ENCODE data around the gene BEND7. TPM values are rescaled to one million over a fixed set of nuclear protein-coding genes. Genes with fewer than 3 reads are reported as not detected.
"Not testable (repeated sequence)": the region's sequence is repeated elsewhere in the genome, so short reads cannot be mapped to it uniquely, and the experiment has no call there.

The BEND7 gene, protein sequence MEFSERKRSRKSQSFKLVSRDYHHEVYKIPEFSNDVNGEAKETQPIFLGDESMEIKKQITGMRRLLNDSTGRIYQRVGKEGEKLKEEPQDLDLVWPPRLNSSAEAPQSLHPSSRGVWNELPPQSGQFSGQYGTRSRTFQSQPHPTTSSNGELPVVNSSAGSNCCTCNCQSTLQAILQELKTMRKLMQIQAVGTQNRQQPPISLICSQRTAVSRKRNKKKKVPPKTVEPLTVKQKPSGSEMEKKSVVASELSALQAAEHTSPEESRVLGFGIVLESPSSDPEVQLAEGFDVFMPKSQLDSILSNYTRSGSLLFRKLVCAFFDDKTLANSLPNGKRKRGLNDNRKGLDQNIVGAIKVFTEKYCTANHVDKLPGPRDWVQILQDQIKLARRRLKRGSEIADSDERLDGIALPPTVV
- polyA plus RNA-seq = not detected

DNA sequence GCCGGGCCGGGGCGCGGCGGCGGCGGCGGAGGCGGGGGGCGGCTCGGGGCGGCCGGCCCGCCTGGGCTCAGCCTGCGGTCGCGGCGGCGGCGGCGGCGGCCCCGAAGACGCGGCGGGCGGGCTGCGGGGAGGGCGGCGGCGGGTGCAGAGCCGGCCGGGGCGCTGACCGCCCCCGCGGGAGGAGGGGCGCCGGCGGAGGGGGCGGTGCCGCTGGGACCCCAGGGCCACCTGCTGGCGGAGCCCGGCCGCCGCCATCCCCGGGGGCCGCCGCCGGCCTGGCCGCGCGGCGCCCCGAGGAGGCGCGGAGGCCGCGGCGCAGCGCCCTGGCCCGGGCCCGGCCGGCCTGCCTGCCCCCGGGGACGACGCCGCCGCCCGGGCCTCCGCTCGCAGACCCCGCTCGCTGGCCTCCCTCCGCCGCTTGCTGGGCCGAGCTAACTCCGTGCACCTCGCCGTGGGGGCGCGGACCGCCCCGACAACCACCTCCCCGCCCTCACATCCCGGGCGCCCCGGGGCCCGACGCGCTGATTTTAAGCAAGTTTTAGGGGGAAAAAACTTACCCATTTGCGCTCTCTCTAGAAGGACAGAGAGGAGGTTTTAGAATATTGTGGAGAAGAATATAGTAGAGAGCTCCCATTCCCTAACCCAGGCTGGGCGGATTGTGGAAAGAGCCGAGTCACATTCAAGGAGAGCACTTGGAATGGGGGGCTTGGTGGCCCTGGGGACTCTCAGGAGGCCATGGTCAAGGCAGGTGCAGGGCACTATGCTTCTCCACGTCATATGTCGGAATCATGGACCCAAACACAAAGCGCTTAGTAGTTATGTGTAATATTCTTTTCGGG lies at the start of gene BEND7:
Gene BEND7, minus strand, starts transcription at position 140 of the 839 bp plus-strand sequence. CDS start 481 bp downstream, outside the sequence.
- no peaks in the 10 kb centered on the region for H3K36me3 Mint-ChIP-seq
- H3K27me3 Mint-ChIP-seq = peaks cover 33% of the 10 kb centered on the region
- H3K4me3 Mint-ChIP-seq = peak within 1 kb of the TSS; percentile 76 to 88 (median 80)
- peak within 1 kb of the TSS in 2 of 3 donors; percentile 49 to 63 for H3K27ac Mint-ChIP-seq
- H3K4me1 Mint-ChIP-seq = peaks cover 0 to 7% (median 5%) of the 10 kb centered on the region in 3 donors
- no peaks in the 10 kb centered on the region for H3K9me3 Mint-ChIP-seq

DNA sequence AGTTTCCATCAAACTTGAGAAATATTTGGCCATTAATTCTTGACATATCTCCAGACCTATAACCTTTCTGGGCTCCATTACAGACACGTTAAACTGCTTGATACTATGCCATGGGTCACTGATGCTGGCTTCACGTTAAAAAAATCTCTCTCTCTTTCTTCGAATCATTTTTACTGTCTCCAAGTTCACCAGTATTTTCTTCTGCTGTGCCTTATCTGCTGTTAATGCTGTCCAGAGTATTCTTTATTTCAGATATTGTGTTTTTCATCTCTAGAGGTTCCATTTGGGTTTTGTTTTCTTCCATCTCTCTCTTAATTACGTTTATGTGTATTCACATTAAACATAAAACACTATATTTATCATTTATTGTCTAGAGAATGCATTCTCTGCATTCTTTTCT lies 45.1 kb upstream of the BEND7 start:
- Mint-ChIP-seq H3K4me1 (peaks cover 0 to 2% (median 0%) of the 10 kb centered on the region in 3 donors), H3K27me3 (peaks cover 13% of the 10 kb centered on the region), H3K9me3 (peaks cover 2 to 14% (median 9%) of the 10 kb centered on the region in 3 donors), H3K27ac (no peak overlapping the region), H3K4me3 (no peak overlapping the region), H3K36me3 (peaks cover 2% of the 10 kb centered on the region)

DNA sequence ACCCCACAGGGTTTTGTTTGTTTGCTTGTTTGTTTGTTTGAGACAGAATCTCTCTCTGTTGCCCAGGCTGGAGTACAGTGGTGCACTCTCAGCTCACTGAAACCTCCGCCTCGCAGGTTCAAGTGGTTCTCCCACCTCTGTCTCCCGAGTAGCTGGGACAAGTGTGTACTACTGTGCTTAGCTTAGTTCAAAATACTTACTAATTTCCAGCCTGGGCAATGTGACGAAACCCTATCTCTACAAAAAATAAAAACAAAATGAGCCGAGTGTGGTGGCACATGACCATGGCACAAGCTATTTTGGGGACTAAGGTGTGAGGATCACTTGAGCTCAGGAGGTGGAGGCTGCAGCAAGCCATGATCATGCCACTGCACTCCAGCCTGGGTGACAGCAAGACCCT lies 42.7 kb upstream of the BEND7 start:
- Mint-ChIP-seq H3K36me3 (peaks cover 2% of the 10 kb centered on the region), H3K4me1 (peaks cover 0 to 2% (median 0%) of the 10 kb centered on the region in 3 donors), H3K9me3 (peaks cover 2 to 14% (median 10%) of the 10 kb centered on the region in 3 donors), H3K27ac (no peak overlapping the region), H3K4me3 (no peak overlapping the region), H3K27me3 (peaks cover 13% of the 10 kb centered on the region)

DNA sequence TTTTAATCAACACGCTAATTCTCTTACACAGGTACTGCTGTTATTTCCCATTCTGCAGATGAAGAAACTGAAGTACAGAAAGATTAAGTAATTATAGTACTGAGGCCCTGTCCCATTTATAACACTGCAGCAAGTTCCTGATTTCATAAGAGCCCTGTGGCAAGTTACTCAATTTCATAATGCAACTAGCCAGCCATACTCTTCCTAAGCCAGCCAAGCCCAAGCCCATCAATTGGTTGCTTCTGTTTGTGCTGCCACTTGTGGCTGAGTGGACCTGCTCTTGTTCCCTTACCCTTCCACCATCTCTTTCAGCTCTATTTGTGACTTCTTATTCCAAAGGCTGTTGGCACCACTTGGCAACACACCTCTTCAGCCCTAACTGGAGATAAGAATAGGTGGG lies 38.2 kb upstream of the BEND7 start:
- Mint-ChIP-seq H3K4me1 (no peaks in the 10 kb centered on the region), H3K36me3 (peaks cover 2% of the 10 kb centered on the region), H3K27me3 (peaks cover 6% of the 10 kb centered on the region), H3K4me3 (no peak overlapping the region), H3K9me3 (peaks cover 2 to 3% (median 2%) of the 10 kb centered on the region in 3 donors), H3K27ac (no peak overlapping the region)

DNA sequence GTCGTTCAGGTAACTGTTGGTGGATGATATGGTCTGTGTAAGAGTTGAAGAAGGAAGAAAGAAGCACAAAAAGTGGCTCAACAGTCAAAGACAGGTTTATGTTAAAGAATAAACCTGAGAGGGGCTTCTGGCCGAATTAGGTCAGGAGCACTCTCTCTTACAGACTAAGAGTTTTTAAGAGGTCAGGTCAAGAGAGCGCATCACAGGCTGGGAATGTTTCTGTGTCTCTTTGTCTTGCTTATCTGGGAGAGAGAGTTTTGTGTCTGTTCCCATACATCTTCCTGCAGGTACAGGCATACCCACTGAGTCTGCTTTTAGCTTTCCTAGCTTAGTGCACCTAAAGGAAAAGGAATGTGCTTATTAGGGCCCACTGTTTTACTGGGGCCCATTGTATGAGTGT lies 35.8 kb upstream of the BEND7 start:
- Mint-ChIP-seq H3K36me3 (peaks cover 2% of the 10 kb centered on the region), H3K27ac (no peak overlapping the region), H3K9me3 (peaks cover 0 to 3% (median 2%) of the 10 kb centered on the region in 3 donors), H3K4me3 (no peak overlapping the region), H3K4me1 (no peaks in the 10 kb centered on the region), H3K27me3 (peaks cover 4% of the 10 kb centered on the region)

DNA sequence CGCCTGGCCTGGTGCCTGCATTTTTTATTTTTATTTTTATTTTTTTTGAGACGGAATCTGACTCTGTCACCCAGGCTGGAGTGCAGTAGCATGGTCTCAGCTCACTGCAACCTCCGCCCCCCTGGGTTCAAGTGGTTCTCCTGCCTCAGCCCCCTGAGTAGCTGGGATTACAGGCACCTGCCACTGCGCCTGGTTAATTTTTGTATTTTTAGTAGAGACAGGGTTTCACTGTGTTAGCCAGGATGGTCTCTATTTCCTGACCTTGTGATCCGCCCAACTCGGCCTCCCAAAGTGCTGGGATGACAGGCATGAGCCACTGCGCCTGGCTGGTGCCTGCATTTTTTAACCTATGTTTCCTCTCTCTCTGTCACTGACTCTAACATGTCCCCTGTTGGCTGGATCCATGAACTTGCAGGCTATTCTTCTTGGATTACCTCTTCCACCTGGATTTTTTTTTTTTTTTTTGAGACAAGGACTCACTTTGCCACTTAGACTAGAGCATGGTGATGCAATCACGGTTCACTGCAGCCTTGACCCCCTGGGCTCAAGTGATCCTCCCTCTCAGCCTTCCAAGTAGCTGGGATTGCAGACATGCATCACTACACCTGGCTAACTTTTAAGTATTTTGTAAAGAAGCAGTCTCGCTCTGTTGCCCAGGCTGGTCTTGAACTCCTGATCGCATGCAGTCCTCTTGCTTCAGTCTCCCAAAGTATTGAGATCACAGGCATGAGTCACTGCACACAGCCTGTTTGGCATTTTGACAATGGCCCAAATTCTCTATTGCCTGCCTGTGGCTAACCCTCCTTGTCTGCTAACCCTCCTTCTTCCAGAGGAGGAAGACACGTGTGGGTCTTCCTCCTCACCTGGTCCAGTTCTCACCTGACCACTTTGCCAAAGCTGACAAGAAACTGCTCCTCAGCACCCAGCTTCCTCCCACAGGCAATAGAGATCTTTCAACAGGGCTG lies 34.9 kb upstream of the BEND7 start:
- Mint-ChIP-seq H3K4me3 (no peak overlapping the region), H3K27me3 (peaks cover 4% of the 10 kb centered on the region), H3K9me3 (peaks cover 0 to 2% (median 0%) of the 10 kb centered on the region in 3 donors), H3K36me3 (peaks cover 2% of the 10 kb centered on the region), H3K27ac (peak overlapping the region in 1 of 3 donors; percentile 14), H3K4me1 (no peaks in the 10 kb centered on the region)

DNA sequence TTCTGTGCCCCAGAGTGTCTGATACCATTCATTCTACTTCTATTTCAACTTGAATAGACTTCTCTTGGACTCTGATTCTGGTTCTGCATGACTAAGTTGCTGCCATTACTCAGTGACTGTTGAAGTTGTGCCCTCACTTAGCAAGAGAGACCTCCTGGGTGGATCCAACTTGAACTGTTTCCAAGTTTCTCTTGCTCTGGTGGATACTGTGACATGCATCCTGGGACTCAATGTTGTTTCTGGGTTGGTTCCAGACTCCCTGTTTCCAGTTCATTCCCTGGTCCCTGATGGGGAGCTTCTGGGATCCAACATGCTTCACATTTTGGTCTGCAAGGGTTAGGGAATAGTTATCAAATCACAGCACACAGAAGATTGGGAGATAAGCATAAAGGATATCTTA lies 31.8 kb upstream of the BEND7 start:
- no peaks in the 10 kb centered on the region for H3K27me3 Mint-ChIP-seq
- no peak overlapping the region for H3K4me3 Mint-ChIP-seq
- peaks cover 0 to 3% (median 3%) of the 10 kb centered on the region in 3 donors for H3K4me1 Mint-ChIP-seq
- no peaks in the 10 kb centered on the region for H3K9me3 Mint-ChIP-seq
- H3K36me3 Mint-ChIP-seq = peaks cover 4% of the 10 kb centered on the region
- no peak overlapping the region for H3K27ac Mint-ChIP-seq

DNA sequence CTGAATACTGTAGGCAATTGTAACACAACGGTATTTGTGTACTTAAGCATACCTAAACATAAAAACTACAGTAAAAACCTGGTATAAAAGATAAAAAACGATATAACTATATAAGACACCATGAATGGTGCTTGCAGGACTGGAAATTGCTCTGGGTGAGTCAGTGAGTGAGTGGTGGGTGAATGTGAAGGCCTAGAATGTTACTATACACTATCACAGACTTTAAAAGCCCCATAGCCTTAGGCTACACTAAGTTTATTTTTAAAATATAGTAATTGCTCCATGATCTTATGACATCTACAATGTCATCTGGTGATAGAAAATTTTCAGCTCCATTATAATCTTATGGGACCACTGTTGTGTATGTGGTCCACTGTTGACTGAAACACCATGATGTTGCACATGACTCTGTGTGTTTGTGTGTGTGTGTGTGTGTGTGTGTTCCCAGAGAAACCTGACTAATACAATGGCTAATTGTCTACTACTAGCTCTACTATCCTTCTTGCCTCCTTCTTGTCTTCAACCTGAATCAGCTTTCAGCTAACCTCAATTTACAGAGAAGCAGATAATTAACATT lies 30.4 kb upstream of the BEND7 start:
- Mint-ChIP-seq H3K36me3 (peaks cover 4% of the 10 kb centered on the region), H3K27ac (no peak overlapping the region), H3K27me3 (no peaks in the 10 kb centered on the region), H3K9me3 (no peaks in the 10 kb centered on the region), H3K4me3 (no peak overlapping the region), H3K4me1 (peaks cover 0 to 4% (median 3%) of the 10 kb centered on the region in 3 donors)

DNA sequence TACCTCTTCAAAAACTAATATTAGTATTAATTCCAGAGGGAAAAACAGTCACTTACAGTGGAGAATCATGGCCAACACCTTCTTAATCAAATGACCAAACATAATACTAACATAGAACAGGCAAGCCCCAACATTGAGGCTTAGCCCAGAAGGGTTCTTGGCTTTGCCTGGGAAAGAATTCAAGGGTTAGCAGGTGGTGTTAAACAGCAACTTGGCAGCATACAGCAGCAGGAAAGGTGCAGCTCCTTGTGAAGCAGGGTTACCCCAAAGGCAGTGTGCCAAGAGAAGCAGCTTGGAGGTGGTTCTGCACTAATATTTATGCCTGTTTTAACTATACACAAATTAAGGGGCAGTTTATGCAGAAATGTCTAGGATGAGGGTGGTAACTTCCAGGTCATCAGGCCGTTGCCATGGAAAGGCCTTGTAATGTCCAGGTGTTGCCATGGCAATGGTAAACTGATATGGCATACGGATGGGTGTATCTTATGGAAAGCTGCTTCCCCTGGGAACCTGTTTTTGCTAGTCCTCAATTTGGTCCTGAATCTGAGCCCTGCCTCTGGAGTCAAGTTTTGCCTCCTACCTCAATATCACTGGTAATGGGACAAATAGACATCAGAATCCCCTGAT lies 27.2 kb upstream of the BEND7 start:
- peaks cover 0 to 4% (median 3%) of the 10 kb centered on the region in 3 donors for H3K4me1 Mint-ChIP-seq
- H3K27me3 Mint-ChIP-seq = no peaks in the 10 kb centered on the region
- peaks cover 0 to 4% (median 0%) of the 10 kb centered on the region in 3 donors for H3K9me3 Mint-ChIP-seq
- H3K4me3 Mint-ChIP-seq = no peak overlapping the region
- H3K36me3 Mint-ChIP-seq = peaks cover 2% of the 10 kb centered on the region
- no peak overlapping the region for H3K27ac Mint-ChIP-seq

DNA sequence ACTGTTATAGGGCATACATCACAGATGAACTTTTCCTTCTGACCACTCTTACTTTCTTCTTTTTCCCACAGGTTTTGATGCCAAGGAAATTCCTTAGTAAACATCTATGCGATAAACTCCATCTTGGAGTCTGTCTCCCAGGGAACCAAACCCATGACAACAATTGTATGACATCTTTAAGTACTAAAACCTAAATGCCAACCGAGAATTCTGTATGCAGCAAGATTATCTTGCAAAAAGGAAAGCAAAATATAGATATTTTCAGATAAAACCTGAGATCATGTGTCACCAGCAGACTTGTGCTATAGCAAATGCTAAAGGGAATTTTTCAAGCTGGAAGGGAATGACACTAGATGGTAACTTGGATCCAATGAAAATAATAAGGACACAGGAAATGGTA lies 22.0 kb upstream of the BEND7 start:
- Mint-ChIP-seq H3K9me3 (peaks cover 2 to 16% (median 12%) of the 10 kb centered on the region in 3 donors), H3K36me3 (peaks cover 1% of the 10 kb centered on the region), H3K4me3 (no peak overlapping the region), H3K27ac (no peak overlapping the region), H3K27me3 (peaks cover 7% of the 10 kb centered on the region), H3K4me1 (peaks cover 0 to 1% (median 0%) of the 10 kb centered on the region in 3 donors)

DNA sequence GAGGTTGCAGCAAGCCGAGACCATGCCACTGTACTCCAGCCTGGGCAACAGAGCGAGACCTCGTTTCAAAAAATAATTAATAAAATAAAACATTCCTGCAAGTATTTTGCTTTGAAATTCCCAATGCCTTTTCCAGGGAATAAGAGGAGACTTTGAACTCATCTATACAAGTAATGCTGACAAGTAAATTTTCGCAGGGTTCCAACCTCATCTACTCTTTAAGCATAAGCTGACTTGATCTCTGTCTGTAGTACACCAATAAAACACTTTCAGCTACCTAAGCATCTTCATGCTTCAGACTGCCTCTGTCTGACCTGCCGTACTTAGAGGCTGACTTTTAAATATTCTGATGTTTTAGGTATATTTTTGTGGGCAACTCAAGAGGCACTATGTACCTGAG lies 13.7 kb upstream of the BEND7 start:
- Mint-ChIP-seq H3K9me3 (no peaks in the 10 kb centered on the region), H3K27me3 (peaks cover 26% of the 10 kb centered on the region), H3K4me3 (no peak overlapping the region), H3K4me1 (no peaks in the 10 kb centered on the region), H3K27ac (no peak overlapping the region), H3K36me3 (peaks cover 5% of the 10 kb centered on the region)

DNA sequence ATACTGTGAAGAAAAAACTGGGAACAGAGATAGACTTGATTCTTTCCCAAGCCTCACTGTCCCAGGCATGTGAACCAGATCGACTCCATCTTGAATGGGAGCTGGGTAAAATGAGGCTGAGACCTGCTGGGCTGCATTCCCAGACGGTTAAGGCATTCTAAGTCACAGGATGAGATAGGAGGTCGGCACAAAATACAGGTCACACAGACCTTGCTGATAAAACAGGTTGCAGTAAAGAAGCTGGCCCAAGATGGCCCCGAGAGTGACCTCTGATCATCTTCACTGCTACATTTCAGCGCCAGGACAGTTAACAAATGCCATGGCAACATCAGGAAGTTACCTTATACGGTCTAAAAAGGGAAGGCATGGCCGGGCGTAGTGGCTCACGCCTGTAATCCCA lies 9.2 kb upstream of the BEND7 start:
- not testable (repeated sequence) for H3K9me3 Mint-ChIP-seq, H3K27ac Mint-ChIP-seq, H3K36me3 Mint-ChIP-seq, H3K4me1 Mint-ChIP-seq, H3K4me3 Mint-ChIP-seq
- peaks cover 25% of the 10 kb centered on the region for H3K27me3 Mint-ChIP-seq

DNA sequence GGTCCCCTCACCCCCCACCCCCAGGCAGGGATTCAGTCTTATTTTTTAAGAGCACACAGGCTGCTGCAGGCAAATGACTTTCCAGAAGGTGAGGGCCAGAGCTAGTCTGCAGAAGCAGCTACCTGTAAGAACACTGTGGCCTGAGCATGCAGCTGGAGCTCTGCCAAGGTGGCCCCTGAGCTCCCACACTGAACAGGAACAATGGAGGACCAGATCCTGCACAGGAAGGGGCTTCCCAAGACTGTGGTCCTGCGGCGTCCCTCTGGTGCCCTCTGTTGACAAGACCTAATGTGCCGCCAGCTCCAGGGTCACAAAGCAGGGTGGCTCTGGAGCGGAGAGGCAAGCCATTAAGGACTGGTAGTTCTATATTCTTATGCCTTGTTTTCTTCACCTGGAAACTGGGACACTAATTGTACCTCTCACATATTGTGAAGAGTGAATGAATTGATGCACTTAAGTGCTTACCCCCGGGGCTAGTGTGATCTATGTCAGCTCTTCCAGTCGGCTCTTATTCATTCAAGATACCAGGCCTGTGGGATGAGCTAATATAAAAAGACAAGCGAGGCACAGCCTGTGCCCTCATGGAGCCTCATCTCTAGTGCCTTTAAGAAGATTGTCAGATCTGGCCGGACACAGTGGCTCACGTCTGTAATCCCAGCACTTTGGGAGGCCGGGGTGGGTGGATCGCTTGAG lies 8.0 kb upstream of the BEND7 start:
- no peak overlapping the region for H3K27ac Mint-ChIP-seq
- peaks cover 25% of the 10 kb centered on the region for H3K27me3 Mint-ChIP-seq
- H3K9me3 Mint-ChIP-seq = peaks cover 0 to 1% (median 0%) of the 10 kb centered on the region in 3 donors
- H3K4me3 Mint-ChIP-seq = no peak overlapping the region
- peaks cover 0 to 1% (median 0%) of the 10 kb centered on the region in 3 donors for H3K4me1 Mint-ChIP-seq
- no peaks in the 10 kb centered on the region for H3K36me3 Mint-ChIP-seq
